Smooth muscle cell of the brain vasculature (primary cell): ENCODE measurements around the gene LGALS9C.
"Not testable (repeated sequence)": the region's sequence is repeated elsewhere in the genome, so short reads cannot be mapped to it uniquely, and the experiment has no call there.

Experiments
- DNase-seq: peaks from one replicate; pipeline ENCODE4 v3.0.0-alpha.2; 2012; ENCODE audit warnings: low read depth, low spot score

The LGALS9C gene

DNA sequence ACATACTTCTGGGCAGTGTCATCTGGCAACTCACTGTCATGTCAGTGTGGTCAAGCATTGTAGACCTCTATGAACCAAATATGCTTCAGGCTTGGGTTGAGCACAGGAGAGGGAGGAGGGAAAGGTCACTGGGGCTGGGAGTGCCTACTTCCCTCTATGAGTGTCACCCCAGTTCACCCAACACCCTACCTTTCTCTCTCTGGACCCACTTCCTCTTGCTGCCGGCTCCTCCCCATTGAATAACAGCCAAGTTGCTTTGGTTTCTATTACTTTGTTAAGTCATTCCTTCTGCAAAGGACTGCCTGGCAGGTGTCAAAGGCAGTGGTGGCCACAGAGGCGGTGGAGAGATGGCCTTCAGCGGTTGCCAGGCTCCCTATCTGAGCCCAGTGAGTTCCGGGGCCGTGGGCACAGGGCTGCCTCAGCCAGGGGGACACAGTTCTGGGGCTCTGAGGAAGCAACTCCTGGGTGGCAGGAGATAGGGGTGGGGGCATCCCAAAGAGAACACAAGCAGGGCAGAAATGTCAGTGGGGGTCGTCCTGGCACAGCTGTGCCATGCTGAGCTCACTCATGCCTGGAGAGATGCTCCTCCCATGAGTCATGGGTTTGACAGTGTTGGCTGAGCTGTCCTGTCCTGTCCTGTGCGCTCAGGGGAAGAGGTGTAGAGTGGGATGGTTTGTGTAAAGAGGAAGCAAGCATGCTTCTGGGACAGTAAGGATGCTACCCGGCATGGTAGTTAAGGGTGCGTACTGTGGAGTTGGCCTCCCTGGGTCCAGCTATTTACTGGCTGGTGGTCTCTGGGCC is at the start of gene LGALS9C:
LGALS9C (plus strand) TSS at position 282 of the 801 bp plus-strand sequence; CDS start at position 348, 66 bp downstream.
- DNase-seq = not testable (repeated sequence)

DNA sequence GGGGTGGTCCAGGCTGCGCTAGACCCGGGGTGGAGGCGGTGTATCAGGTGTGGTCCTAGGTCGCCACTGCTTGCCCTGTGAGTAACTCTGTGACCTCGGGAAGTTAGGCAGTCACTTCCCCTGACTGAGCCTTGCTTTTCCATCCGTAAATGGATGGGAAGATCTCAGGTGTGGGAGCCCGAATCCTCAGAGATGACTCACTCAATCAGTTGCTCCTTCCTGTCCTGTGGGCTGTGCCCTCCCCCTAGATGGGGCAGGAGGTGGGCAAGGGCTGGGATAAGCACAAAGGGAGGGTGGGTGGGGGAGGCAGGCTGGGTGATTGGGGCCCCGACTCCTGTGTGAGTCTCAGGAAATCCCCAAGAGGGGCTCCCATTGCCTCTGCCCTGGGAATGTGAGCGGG is 44.4 kb upstream of the LGALS9C start:
- not testable (repeated sequence) for DNase-seq

GRCh38 chr17:18439465-18439870 is 37.1 kb upstream of the LGALS9C start:
- not testable (repeated sequence) for DNase-seq

- DNase-seq = not testable (repeated sequence)
Measured at GRCh38 chr17:18442093-18442492, 34.5 kb upstream of the LGALS9C start.

DNA sequence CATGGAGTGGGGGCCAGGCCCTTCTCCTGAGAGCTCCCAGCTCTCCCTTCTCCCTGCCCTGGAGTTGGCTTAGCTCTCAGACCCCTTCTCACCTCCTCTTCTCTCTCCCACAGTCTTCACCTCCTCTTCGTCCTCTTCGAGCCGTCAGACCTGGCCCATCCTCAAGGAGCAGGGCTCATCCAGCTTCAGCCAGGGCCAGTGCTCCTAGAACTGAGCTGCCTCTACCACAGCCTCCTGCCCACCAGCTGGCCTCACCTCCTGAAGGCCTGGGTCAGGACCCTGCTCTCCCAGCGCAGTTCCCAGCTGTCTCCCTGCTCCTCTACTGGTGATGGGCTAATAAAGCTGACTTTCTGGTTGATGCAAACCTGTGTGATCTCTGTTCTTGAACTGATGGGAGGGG is 34.1 kb upstream of the LGALS9C start:
- DNase-seq = not testable (repeated sequence)

DNA sequence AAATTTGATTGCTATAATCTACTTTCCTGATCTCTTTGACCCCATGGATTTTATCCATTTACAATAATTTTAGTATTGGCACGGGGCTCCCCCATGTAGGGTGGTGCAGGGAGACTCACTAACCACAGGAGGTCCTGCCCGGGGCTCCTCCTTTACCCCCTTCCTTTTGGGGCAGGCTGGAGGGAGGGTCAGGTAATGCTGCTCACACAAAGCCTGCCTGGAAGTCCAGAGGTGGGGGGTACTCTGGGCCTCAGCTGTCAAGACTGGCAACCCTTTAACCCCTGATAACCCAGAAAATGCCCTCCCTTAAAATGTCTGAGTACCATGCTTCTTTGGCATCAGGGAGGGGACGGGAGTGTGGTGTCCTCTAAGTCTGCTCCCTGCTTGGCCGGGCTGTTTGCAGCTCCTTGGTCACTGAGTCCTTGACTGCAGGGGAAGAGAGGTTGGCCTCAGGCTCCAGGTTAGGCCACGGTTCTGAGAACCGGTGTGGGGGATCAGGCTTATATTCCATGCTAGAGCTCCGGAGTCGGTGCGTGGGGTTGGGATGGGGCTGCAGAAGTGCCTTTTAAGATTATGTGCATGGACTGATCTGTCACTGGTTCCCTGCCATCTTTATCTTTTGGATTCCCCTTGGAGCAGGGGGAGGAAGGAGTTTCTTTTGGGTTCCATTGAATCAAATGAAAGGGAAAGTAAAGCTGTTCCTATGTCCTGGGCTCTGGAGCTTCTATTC is 28.9 kb upstream of the LGALS9C start:
- DNase-seq = not testable (repeated sequence)

- not testable (repeated sequence) for DNase-seq
Measured at GRCh38 chr17:18448311-18448710, 28.3 kb upstream of the LGALS9C start.

DNA sequence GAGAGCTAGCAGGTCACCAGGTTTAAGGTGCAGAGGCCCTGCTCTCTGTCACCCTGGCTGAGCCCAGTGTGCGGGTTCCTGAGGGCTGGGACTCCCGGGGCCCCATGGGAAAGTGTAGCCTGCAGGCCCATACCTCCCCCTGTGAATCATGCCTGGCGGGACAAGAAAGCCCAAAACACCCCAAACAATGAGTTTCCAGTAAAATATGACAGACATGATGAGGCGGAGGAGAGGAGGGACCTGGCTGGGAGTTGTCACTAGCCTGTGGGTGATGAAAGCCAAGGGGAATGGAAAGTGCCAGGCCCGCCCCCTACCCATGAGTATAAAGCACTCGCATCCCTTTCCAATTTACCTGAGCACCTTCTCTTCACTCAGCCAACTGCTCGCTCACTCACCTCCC is 26.8 kb upstream of the LGALS9C start:
- DNase-seq = not testable (repeated sequence)

DNA sequence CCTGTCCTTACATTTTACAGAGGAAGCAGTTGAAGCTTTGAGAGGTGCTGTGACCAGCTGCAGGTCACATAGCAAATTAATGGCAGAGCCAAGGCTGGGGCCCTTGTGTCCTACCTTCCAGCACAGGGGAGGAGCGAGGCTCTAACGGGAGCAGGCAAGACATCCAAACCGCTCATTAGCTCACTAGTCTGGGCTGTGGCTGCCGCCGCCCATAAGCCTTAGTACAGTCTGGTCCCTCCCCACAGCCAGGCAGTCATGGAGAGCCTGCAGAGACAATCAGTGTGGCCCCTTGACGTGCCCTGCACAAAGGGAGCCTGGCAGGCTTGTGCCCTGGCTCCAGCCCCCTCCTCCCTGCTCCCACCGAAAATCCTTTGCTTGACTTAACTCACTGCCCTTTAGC is 25.6 kb upstream of the LGALS9C start:
- DNase-seq = not testable (repeated sequence)

DNA sequence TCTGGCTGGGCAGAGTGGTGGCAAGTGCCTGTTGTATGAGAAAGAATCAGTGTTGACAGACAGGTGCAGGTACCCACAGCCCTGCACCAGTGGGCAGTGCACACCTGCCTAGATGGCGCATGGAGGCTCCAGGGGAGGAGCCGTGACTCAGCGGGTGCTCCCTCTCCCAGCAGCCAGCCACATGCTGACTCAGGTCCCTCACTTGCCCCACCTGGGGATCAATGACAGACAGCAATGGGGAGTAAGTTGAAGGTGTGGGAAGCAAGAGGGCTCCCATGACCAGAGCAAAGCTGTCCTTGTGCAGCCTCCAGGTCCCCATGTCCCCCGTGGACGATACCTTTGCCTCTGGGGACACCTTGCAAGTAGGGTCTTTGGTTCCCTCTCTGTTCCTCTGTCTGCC is 24.6 kb upstream of the LGALS9C start:
- not testable (repeated sequence) for DNase-seq

GRCh38 chr17:18459035-18459434 is 17.6 kb upstream of the LGALS9C start:
- peak; percentile 2 for DNase-seq

- not testable (repeated sequence) for DNase-seq
Measured at GRCh38 chr17:18463831-18464502, 12.6 kb upstream of the LGALS9C start.

DNA sequence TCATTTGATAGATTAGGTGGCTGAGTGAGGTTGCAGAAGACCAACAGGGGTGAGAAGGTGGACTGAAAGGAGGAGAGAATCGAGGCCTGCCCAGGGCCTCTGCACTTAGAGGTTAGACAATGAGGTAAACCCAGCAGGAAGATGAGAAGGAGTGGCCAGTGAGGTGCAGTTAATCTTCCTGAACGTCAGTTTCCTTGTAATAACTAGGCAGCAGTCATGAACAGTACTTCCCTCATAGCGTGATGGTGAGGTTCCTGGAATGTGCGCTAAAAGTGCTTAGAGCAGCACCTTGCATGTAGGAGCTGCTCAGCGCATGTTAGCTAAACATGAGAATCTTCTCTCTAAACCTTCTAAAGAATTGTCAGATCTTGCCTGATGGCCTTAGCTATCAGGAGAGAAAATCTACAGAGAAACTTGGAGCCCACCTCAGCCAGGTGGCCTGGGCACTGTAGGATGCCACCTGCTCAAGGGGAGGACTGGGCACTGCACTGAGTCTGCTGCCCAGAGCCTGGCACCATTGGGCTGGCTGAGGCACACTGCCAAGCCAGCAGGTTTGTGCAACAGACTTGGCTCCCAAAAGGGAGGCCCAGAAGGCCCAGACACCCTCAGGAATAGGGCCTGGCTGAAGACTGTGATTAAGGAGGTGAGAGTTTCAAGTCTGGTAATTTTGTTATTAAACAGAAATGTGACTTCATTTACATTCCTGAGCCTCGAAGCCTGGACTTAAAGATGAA is 10.2 kb upstream of the LGALS9C start:
- not testable (repeated sequence) for DNase-seq

DNA sequence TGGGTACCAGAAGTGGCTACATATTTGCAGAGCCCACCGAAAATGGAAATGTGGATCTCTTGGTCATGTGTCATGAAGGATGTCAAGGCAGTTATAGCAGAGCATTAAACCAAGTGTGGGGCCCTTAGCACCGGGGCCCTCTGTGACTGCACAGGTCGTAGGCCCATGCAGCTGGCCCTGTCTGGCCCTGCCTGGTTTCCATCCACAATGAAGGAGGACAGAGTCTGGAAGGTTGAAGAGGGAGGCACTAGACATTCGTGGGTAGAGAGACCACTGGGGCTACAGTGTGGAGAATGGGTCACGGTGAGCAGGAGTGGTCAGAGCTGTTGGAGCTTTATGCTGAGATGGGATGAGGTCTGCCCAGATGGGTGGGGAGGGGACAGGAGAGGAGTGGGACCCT is 9.6 kb upstream of the LGALS9C start:
- not testable (repeated sequence) for DNase-seq

DNA sequence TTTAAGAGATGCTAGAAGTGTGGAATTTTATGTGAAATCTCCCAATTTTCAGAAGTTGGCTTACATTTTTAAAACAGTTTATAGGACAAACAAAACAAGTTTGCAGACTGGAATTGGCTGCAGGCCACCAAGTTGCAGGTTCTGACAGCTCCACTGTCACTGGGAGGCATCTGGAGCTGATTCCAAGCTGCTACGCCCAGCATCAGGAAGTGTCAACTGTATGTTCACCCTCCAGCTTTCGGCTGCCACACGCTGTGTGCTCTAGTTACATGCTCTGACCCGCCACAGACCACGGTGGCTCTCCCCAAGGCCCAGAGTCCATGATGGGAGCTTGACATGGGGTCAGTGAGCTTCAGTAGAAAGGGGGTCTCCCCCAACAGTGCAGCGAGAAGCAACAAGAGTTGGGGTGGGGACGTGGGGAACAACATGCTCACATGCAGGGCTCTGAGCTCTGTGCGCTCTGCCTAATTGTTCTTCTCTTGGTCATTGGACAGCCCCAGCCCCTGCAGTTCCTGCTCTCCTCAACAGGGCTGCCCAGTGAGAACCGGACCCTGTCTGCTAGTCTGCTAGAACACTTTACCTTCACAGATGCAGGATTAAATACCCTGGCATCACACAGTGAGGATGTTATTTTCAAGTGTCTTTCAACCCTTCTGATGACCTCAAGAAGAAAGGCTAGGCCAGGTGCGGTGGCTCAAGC is 8.0 kb upstream of the LGALS9C start:
- not testable (repeated sequence) for DNase-seq

DNA sequence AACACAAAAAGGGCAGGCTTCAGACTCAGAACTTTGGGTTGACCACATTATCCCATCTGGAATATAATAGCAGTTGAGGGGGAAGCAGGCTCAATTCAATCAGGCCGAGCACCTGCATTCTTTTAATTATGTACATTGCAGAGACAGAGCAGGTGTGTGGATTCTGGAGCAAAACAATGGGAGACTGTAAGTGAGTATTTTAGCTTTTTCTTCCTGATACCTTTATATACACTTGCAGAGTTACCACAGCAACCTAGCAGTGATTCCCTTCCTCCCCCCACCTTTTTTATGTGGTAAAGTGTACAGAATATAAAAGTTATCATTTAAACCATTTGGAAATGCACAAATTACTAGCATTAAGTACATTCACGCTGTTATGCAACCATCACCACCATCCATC is 6.8 kb upstream of the LGALS9C start:
- DNase-seq = not testable (repeated sequence)

GRCh38 chr17:18470345-18470930 is 6.2 kb upstream of the LGALS9C start:
- DNase-seq = not testable (repeated sequence)

DNA sequence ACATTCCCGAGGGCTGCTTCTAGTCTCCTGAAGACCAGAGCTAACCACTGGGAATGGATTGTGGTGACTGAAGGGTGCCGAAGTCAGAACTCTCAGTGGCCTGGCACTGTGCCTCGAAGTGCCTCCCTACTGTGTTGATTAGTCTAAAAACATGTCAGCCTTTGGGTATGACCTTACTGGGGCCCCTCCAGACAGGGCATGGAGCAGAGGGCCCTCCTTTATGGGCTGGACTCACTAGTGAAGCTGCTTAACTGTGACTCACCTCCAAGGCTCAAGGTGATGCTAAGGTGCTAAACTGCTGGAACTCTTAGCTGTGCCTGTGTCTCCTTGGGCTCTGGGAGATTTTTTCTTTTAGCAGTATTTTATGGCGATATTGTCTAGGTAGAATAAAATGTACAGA is 2.6 kb upstream of the LGALS9C start:
- not testable (repeated sequence) for DNase-seq

DNA sequence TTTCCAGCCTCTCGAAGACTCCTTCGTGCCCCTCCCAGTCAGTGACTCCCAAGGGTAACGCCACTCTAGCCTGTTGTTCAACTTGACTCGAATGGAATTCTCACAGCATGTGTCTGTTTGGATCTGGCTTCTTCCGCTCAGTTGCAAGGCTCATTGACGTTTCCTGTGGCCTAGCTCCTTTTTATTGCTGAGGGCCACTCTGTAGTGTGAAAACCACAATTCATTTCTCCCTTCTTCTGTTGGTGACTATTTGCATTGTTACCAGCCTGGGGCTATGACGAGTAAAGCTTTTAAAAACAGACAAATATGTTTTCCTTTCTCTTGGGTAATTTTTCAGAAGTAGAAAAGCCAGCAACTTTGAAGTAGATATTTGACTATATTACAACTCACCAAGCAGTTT is 1.8 kb upstream of the LGALS9C start:
- DNase-seq = peak; percentile 2

DNA sequence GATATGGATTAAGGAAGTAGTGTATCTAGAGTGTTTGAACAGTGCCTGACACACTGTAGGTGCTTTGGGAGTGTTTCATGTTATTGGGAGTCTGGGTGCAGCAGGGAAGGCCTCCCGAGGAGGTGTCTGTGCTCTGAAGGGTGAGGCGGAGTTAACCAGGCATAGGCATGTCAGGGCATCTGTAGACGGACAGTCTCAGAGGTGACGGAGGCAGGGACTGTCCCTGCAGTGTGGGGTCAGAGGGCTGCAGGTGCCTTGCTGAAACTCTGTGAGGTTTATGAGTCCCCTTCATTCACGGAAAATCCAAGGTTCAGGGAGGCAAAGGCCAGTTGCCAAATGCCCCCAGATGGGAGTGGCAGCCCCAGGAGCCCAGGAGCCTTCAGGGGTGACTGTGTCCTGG is 778 bp downstream of the LGALS9C start:
- DNase-seq = not testable (repeated sequence)
